NCI-H1694 (cell line): ENCODE results near the gene CDH4.
"Not testable (repeated sequence)": the region's sequence is repeated elsewhere in the genome, so short reads cannot be mapped to it uniquely, and the experiment has no call there.

Source experiments
- DNase-seq: peaks from one replicate; lab custom pipeline; 2025; lab: John Stamatoyannopoulos, UW

Gene CDH4

GRCh38 chr20:61932199-61932592 is 680.1 kb downstream of the CDH4 start:
- DNase-seq: no peak

GRCh38 chr20:61932711-61933480 is 680.8 kb downstream of the CDH4 start:
- no peak for DNase-seq

- no peak for DNase-seq
These were observed 681.5 kb downstream of the CDH4 start for GRCh38 chr20:61933481-61933950.

GRCh38 chr20:61933951-61934715 is 682.1 kb downstream of the CDH4 start:
- DNase-seq: no peak

- DNase-seq: no peak
These were observed 682.9 kb downstream of the CDH4 start for GRCh38 chr20:61934716-61935530.

GRCh38 chr20:61935926-61936700 is 684.1 kb downstream of the CDH4 start:
- DNase-seq: no peak

- DNase-seq: no peak
These were observed 684.7 kb downstream of the CDH4 start for GRCh38 chr20:61936701-61937131.

GRCh38 chr20:61937146-61937962 is 685.3 kb downstream of the CDH4 start:
- no peak for DNase-seq

- DNase-seq: no peak
These were observed 686.1 kb downstream of the CDH4 start for GRCh38 chr20:61937963-61938838.

GRCh38 chr20:61938839-61939690 is 687.0 kb downstream of the CDH4 start:
- DNase-seq: no peak

- no peak for DNase-seq
These were observed 687.8 kb downstream of the CDH4 start for GRCh38 chr20:61939691-61940360.

- no peak for DNase-seq
These were observed 688.4 kb downstream of the CDH4 start for GRCh38 chr20:61940491-61940890.

GRCh38 chr20:61940976-61941720 is 689.1 kb downstream of the CDH4 start:
- no peak for DNase-seq

- DNase-seq: no peak
These were observed 689.8 kb downstream of the CDH4 start for GRCh38 chr20:61941721-61942405.

- no peak for DNase-seq
These were observed 690.5 kb downstream of the CDH4 start for GRCh38 chr20:61942526-61942925.

GRCh38 chr20:61944967-61945366 is 692.9 kb downstream of the CDH4 start:
- not testable (repeated sequence) for DNase-seq

GRCh38 chr20:61945495-61945894 is 693.4 kb downstream of the CDH4 start:
- DNase-seq: not testable (repeated sequence)
